ENCODE data around the gene EIF4G1.
A peak's percentile ranks its signal among the peaks of the same experiment; 100 is the strongest.
"Not testable (repeated sequence)": the region's sequence is repeated elsewhere in the genome, so short reads cannot be mapped to it uniquely, and the experiment has no call there.

The EIF4G1 gene, protein sequence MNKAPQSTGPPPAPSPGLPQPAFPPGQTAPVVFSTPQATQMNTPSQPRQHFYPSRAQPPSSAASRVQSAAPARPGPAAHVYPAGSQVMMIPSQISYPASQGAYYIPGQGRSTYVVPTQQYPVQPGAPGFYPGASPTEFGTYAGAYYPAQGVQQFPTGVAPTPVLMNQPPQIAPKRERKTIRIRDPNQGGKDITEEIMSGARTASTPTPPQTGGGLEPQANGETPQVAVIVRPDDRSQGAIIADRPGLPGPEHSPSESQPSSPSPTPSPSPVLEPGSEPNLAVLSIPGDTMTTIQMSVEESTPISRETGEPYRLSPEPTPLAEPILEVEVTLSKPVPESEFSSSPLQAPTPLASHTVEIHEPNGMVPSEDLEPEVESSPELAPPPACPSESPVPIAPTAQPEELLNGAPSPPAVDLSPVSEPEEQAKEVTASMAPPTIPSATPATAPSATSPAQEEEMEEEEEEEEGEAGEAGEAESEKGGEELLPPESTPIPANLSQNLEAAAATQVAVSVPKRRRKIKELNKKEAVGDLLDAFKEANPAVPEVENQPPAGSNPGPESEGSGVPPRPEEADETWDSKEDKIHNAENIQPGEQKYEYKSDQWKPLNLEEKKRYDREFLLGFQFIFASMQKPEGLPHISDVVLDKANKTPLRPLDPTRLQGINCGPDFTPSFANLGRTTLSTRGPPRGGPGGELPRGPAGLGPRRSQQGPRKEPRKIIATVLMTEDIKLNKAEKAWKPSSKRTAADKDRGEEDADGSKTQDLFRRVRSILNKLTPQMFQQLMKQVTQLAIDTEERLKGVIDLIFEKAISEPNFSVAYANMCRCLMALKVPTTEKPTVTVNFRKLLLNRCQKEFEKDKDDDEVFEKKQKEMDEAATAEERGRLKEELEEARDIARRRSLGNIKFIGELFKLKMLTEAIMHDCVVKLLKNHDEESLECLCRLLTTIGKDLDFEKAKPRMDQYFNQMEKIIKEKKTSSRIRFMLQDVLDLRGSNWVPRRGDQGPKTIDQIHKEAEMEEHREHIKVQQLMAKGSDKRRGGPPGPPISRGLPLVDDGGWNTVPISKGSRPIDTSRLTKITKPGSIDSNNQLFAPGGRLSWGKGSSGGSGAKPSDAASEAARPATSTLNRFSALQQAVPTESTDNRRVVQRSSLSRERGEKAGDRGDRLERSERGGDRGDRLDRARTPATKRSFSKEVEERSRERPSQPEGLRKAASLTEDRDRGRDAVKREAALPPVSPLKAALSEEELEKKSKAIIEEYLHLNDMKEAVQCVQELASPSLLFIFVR (N-terminal part only)

DNA sequence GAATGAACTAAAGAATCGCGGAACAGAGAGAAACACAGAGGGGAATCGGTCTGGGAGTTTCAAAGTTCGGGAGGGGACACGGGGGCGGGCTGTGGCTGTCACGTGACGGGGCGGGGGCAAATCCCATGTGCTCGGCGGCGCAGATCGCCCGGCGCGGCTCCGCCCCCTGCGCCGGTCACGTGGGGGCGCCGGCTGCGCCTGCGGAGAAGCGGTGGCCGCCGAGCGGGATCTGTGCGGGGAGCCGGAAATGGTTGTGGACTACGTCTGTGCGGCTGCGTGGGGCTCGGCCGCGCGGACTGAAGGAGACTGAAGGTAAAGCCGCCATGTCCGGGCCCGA, at the start of gene EIF4G1:
EIF4G1 (plus strand) TSS at position 244 of the 337 bp plus-strand sequence. CDS start 1,191 bp downstream, outside the sequence.
- peak; percentile 76 for DNase-seq (ENCODE audit: low read depth, low spot score)

DNA sequence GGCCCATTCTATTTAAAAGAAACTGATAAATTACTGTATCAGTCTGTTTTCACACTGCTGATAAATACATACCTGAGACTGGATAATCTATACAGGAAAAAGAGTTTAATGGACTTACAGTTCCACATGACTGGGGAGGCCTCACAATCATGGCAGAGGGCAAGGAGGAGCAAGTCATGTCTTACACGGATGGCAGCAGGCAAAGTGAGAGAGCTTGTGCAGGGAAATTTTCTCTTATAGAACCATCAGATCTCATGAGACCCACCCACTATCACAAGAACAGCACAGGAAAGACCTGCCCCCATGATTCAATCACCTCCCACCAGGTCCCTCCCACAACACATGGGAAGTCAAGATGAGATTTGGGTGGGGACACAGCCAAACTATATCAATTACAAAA, 47.2 kb upstream of the EIF4G1 start:
- not testable (repeated sequence) for DNase-seq (ENCODE audit: low read depth, low spot score)

DNA sequence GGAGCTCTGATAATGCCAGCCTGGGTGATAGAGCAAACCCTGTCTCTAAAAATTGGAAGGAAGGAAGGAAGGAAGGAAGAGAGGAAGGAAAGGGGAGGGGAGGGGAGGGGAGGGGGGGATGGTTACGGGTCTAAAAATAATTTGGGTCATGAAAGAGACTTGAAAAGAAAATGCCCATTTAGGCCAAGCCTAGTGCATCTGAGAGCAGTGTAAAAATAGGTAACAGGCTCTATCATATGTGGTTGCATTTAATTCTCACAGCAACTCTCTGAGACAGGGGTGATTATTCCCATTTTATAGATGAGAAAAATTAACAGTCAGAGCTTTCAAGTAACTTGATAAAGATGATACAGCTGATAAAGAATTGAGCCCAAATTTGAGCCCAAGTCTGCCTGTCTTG, 42.1 kb upstream of the EIF4G1 start:
- no peak for DNase-seq (ENCODE audit: low read depth, low spot score)

DNA sequence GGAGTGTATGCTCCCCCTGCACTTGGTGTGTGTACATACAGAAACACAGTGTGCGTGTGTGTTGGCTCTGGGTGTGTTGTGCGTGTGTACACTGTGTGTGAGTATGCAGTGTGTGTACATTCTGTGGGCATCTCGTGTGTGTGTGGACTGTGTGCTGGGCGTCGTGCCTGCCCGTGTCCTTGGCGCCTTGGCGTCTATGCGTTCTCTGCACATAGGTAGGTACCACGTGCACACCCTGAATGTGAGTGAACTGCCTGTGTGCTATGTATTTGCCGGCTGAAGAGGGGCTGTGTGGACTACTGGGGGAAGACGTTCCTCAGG, 39.1 kb upstream of the EIF4G1 start:
- DNase-seq (ENCODE audit: low read depth, low spot score) = no peak

DNA sequence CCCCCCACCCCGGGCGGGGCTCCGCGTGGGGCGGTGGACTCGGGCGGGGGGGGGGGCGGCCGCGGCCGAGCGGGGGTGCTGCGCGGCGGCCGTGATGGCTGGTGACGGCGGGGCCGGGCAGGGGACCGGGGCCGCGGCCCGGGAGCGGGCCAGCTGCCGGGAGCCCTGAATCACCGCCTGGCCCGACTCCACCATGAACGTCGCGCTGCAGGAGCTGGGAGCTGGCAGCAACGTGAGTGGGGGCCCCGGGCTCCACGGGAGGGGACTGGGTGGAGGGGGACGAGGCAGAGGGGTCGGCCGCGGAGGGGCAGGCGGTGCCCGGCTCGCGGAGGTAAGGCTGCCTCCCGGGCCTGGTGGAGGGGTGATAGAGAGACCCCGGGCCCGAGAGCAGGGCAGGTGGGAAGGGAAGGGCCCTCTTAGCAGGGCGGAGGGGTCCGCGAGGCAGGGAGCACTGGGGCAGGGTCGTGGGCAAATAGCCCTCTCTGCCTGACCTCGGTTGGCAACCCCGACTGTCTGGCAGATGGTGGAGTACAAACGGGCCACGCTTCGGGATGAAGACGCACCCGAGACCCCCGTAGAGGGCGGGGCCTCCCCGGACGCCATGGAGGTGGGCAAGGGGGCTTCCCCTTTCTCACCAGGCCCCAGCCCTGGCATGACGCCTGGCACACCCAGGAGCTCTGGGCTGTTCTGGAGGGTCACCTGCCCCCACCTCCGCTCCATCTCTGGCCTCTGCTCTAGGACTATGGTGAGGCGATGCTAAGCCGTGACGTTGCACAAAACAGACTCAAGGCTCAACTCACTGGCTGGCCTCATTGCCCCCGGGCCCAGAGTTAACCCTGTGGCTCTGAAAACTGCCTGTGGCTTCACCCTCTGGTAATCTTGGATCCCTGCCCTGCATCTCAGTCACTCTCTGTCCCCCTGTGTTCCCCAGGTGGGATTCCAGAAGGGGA, 38.2 kb upstream of the EIF4G1 start, which contains the start of gene ECE2:
ECE2 (plus strand) TSS at position 62 of the 950 bp plus-strand sequence; CDS start at position 194, 132 bp downstream.
- DNase-seq (ENCODE audit: low read depth, low spot score) = no peak

DNA sequence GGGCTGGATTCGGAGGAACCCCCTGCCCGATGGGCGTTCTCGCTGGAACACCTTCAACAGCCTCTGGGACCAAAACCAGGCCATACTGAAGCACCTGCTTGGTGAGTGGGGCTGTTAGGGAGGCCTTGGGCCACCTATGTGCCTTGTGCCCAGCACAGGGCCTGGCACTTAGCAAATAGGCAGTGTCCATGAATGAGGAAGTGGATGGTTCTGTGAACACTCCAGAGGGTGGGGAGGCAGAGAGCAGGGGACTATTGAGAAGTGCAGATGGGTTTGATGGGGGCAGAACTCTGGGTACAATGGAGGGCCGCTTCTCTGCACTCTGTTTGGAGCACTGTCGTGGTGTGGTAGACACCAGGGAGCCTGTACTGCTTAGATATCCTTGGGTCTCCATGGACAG, 37.0 kb upstream of the EIF4G1 start:
- DNase-seq (ENCODE audit: low read depth, low spot score) = no peak

DNA sequence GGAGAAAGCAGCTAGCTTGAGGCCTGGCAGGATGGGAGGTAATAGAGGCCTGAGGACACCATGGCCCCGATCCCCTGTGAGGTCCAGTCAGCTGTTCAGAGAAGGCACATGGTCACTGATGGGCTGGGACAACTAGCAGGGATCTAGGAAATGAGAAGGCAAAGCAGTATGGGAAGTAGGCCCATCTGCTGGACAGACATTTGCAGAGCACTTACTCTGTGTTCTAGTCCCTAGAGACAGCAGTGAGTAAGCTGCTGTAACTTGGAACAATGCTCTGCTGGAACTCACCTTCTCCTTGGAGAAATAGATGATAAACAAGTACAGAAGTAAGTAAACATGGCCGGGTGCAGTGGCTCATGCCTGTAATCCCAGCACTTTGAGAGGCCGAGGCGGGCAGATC, 31.5 kb upstream of the EIF4G1 start:
- no peak for DNase-seq (ENCODE audit: low read depth, low spot score)

DNA sequence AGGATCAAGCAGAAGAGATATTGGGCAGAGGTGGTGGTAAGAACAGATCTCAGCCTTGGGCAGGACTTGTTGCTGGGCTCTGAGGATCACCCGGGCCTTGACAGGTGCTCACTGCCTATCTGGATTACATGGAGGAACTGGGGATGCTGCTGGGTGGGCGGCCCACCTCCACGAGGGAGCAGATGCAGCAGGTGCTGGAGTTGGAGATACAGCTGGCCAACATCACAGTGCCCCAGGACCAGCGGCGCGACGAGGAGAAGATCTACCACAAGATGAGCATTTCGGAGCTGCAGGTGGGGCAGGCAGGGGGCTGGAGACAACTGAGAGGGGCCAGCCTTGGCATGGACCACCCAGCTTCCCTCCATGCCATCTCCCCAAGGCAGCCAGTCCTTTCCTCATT, 30.7 kb upstream of the EIF4G1 start:
- DNase-seq (ENCODE audit: low read depth, low spot score) = no peak

DNA sequence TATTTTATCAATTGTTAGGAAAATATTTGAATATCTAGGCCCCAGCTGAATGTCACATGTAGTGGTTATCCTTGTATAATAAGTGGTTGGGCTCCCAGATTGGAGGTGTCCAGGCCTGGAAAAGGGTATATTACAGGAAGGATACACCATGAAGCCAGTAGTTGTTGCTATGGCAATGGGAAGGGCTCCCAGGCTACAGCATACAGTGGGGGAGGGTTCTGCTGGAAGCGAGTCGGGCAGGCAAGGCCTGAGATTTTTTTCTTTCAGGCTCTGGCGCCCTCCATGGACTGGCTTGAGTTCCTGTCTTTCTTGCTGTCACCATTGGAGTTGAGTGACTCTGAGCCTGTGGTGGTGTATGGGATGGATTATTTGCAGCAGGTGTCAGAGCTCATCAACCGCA, 29.7 kb upstream of the EIF4G1 start:
- DNase-seq (ENCODE audit: low read depth, low spot score) = no peak

DNA sequence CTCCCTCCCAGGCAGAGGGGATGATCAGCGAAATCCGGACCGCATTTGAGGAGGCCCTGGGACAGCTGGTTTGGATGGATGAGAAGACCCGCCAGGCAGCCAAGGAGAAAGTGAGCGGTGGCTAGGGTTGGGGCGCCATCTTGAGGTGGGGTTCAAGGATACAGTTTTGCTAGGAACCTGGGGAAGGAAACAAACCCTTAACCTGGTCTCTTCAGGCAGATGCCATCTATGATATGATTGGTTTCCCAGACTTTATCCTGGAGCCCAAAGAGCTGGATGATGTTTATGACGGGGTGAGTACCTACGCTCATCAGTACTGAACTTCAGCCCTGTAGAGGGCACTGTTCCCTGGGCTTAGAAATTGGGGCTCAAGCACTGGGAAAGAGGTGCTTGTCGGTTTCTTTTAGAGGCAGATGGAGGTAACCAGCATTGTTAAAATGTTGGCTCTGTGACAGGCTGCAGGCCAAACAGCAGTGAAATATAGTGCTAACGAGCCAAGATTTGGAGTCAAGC, 24.9 kb upstream of the EIF4G1 start:
- DNase-seq (ENCODE audit: low read depth, low spot score) = no peak

DNA sequence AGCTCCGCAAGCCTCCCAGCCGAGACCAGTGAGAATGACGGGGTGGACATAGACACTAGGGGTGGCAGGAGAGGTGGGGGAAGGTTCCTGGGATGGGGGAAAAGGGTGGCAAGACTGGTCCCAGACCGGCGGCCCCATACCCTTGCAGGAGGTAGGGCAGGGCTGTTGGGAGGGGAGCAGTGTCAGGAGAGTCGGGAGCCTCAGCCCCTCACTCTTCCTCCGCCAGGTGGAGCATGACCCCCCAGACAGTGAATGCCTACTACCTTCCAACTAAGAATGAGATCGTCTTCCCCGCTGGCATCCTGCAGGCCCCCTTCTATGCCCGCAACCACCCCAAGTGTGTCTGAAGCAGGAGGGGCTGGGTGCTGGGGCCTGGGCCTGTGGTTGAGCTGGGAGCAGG, 24.1 kb upstream of the EIF4G1 start:
- no peak for DNase-seq (ENCODE audit: low read depth, low spot score)

DNA sequence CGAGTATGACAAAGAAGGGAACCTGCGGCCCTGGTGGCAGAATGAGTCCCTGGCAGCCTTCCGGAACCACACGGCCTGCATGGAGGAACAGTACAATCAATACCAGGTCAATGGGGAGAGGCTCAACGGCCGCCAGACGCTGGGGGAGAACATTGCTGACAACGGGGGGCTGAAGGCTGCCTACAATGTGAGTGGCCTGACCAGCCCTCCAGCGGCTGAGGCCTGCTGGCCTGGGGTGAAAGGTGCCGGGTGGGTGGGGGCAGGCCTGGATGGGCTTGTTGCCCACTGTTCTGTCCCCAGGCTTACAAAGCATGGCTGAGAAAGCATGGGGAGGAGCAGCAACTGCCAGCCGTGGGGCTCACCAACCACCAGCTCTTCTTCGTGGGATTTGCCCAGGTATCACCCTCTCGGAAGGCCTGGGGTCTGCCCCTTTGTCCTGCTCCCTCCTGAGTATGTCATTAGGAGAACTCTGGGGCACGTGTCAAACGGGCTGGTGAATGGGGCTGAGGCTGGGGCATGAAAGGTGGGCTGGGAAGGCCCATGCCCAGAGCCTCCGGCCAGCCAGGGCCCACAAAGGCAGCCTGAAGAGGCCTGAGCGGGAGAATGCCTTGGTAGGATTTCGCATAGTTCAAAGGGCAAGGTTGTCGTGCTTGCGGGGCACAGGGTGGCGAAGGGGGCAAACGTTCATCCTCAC, 23.2 kb upstream of the EIF4G1 start:
- no peak for DNase-seq (ENCODE audit: low read depth, low spot score)

DNA sequence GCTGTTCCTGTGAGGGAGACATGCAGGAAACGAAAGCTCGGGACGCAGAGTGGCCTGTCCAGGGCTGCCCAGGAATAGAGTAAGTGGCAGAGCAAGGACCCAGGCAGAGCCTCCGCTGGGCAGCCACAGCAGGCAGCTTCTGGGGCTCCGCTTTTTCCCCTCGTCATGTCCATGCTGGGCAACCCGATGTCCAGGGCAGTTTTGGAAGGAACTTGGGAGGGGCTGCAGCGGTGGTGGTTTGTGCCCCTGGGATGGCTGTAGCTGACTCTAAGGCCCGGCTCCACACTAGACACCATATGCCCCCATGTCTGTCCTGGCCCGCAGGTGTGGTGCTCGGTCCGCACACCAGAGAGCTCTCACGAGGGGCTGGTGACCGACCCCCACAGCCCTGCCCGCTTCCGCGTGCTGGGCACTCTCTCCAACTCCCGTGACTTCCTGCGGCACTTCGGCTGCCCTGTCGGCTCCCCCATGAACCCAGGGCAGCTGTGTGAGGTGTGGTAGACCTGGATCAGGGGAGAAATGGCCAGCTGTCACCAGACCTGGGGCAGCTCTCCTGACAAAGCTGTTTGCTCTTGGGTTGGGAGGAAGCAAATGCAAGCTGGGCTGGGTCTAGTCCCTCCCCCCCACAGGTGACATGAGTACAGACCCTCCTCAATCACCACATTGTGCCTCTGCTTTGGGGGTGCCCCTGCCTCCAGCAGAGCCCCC, 22.5 kb upstream of the EIF4G1 start:
- no peak for DNase-seq (ENCODE audit: low read depth, low spot score)

DNA sequence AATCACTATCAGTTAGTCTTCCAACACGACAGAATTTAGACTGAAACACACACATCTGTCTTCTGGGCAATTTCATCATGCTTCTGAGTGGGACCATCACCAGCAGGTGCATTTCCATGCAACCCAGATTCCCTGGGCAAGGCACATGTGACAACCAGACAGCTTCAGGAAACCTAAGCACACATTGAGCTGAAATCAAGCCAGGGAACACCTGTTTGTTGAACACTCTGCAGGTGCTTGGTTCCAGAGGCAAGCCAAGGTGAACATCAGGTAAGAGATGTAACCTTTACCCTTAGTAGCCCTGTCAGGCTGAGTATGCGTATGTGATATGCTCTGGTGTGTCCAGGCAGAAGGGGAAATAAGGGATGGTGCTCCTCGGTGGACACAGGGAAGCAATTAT, 18.6 kb upstream of the EIF4G1 start:
- no peak for DNase-seq (ENCODE audit: low read depth, low spot score)

DNA sequence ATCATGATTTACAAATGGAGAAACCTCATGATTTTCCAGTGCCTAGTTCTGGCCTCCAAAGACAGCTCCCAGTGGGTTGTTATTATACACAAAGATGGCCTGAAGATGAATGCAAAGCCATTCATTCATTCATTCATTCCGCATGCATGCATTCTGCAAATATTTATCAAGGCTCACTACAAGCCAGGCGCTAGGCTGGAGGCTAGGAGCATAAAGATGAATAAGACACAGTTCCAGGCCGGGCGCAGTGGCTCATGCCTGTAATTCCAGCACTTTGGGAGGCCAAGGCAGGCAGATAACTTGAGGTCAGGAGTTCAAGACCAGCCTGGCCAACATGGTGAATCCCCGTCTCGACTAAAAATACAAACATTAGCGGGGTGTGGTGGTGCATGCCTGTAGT, 17.8 kb upstream of the EIF4G1 start:
- DNase-seq (ENCODE audit: low read depth, low spot score) = no peak

DNA sequence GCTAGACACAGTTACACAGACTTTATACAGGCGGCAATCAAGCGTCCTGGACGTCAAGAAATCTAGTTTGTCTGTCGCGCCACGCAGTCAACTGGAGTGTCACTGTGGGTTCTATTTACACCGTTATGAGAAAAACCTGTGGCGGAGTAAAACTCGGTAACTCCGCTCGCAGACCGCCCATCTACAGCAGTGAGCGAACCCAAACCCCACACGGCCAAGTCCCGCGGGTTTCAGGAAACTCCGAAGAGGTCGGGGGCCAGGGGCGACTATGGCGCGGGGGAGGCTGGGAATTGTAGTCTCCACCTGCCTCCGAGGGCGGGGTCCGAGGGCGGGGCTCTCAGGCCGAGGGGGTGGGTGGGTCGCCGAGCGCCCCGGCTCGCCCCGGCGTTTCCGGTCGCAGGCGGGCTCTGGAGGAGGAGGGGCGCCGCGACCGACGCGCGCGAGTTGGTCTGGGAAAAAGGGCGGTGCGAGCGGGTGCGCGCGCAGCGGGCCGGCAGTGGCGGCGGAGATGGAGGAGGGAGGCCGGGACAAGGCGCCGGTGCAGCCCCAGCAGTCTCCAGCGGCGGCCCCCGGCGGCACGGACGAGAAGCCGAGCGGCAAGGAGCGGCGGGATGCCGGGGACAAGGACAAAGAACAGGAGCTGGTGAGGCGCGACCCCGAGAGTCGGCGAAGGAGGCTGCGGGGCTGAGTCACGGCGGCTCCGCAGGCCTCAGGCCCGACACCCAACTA, 15.5 kb upstream of the EIF4G1 start, which contains the start of gene PSMD2:
PSMD2 (plus strand) TSS at position 483 of the 729 bp plus-strand sequence; CDS start at position 509, 26 bp downstream.
- DNase-seq (ENCODE audit: low read depth, low spot score) = peak; percentile 84

DNA sequence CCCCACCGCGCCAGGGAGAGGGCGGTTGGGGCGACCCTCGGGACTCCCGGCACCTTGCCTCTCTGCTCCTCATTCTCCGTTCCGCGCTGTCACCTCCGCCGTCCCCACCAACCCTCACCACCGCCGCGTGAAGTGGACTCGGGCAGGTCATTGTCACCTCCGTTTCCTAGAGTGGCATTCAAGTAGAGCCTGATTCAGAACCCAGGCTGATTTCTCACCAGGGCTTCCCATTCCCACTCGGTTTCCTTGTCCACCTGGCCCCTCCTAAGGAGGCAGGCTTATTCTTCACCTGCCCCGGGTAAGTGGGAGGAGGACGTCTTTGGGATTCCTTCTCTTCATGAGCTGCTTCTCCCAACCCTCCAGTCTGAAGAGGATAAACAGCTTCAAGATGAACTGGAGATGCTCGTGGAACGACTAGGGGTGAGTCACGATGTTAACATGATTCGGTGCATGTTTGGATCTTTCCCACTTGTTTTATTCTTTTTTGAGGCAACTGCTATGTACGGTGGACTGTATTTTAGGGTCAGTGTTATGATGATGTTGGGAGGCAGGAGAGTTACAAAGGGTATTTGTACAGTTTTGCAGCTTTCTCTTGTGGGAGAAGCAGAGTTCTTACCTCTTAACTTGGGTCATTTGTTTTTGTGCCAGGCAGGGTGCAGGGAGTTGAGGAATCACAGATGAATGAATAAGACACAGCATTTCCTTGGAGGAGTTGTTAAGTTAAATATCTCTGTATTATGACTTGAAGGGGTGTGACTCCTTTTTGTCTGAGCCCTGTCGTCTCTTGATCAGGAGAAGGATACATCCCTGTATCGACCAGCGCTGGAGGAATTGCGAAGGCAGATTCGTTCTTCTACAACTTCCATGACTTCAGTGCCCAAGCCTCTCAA, 14.7 kb upstream of the EIF4G1 start:
- no peak for DNase-seq (ENCODE audit: low read depth, low spot score)

DNA sequence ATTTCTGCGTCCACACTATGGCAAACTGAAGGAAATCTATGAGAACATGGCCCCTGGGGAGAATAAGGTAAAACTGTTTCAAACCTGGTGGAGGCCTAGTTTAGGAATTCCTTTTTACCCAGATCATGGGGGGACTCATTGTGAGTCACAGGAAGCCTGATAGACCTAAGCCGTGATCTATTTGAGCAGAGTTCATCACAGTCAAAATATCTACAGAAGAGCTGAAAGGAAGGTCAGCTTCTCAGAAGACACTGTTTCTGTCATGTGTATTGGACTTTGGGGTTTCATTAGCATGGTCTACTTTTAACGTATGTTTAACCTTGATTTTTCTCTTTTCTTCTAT, 14.1 kb upstream of the EIF4G1 start:
- DNase-seq (ENCODE audit: low read depth, low spot score) = no peak
